Activated T-helper 9 cell treated with anti-CD3 and anti-CD28 coated beads, Interleukin-2, amount 50 U/mL, for 16 hours (primary cell): ENCODE data around the gene BRSK1.
A peak's percentile ranks its signal among the peaks of the same experiment; 100 is the strongest.
"Not testable (repeated sequence)": the region's sequence is repeated elsewhere in the genome, so short reads cannot be mapped to it uniquely, and the experiment has no call there.

Source experiments
- DNase-seq: peaks from one replicate; pipeline ENCODE4 v3.0.0-alpha.2; 2020; ENCODE audit warnings: low read depth

Gene BRSK1

GRCh38 chr19:55329791-55330190, 46.0 kb downstream of the BRSK1 start:
- not testable (repeated sequence) for DNase-seq

GRCh38 chr19:55333870-55334269, 50.1 kb downstream of the BRSK1 start:
- no peak for DNase-seq

DNA sequence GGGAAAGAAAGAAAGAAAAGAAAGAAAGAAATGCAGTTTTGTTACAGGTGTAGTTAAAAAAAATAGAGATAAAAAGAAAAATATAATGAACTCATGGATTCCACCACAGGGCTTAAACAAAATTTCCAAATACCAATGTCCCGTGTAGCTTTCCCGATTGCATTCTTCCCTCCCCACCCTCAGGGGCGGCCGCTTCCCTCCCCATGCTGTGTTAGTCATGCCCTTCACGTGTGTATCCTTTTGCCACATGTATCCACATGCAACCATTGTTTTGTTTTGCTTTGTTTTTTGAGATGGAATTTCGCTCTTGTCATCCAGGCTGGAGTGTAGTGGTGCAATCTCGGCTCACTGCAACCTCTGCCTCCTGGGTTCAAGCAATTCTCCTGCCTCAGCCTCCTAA, 52.3 kb downstream of the BRSK1 start:
- no peak for DNase-seq

DNA sequence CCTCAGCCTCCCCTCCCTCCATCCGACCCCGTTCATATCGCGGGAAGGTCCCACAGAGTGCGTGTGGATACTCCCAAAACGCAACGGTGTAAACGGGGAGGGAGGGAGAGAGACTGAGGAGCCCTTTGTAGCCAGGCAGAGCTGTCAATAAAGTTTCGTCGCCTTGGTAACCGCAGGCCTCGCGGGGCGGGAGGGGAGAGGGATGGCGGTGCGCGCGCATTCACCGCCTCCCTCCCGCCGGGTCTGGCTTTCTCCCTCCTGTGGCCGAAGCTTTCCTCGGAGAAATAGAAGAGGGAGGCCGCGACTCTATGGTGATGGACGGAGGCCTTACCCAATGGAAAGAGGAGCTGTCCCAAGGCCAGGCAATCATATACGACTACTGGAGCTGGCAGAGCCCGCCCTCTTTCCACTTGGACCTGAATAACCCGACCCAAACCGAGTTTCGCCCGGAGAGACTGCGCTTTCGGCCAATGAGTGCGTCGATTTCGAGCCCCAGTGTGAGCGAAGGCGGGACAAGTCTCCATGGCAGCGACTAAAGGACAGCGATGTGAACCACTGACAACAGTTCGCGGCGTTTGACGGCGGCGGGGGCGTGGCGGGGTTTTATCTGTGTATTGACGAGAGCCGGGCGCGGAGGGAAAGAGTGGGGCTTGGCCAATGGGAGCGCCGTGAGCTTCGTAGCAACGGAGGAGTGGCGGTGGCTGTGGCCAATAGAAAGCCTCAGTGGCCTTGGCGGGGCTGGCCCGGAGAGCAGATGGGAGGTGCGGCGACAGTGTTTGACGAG, 55.5 kb downstream of the BRSK1 start, which contains the start of gene KMT5C:
TSS of gene KMT5C (plus strand) at position 772 of the 784 bp plus-strand sequence. CDS start 2,061 bp downstream, outside the sequence.
- DNase-seq, result peak; percentile 100

DNA sequence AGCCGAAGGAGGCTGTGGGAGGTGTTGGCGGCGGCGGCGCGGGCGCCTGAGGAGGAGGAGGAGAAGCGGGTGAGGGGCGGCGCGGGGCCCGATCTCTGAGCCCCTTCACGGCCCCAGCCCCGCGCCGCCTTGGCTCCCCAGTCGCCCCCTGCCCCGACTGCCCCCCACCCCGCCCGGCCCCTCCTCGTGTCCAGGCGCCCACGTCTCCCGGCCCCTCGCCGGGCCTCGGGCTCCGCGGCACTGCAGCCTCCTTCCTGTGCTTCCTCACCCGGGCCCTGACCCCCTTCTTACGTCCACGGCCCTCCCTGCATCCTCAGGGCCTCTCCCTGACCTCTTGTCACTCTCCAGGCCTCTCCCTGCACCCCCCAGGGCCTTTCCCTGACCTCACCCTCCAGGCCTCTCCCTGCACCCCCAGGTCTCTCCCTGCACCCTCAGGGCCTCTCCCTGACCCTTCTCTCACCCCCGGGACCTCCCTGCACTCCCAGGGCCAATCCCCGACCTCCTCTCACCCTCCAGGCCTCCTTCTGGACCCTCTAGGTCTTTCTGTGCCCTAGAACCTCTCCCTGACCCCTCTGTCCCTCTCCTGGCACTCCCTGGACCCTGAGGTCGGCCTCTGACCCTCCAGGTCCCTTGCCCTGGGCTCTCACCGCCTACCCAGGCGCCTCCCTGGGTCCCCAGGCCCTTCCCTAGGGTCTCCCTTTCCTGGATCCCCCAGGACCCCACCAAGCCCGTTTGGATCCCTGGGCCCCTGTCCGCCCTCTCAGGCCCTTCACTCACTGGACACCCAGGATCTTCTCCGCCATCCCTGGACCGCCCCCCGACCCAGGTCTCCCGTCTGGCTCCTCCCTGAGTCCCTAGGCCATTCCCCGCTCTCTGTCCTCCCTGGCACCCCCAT, 56.3 kb downstream of the BRSK1 start:
- DNase-seq, result no peak

DNA sequence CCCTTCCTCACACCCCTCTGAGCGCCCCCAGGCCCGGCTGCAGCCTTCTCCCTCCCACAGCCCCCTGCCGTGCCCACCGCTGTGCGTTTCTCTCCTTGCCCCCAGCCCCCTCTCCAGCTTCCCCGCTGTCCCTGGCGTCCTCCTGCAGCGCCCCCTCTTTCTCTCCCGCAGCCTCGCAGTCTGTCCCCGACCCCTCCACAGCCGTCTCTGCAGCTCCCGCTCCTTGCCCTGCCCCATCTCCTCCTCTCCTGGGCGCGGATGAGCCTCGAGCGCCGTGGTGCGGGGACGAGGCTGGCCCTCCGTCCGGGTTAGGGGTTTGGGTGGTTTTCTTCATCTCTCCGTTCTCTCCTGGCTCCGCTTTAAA, 57.0 kb downstream of the BRSK1 start:
- no peak for DNase-seq

GRCh38 chr19:55341171-55341588, 57.4 kb downstream of the BRSK1 start:
- peak; percentile 38 for DNase-seq

- DNase-seq, result no peak
Observed at GRCh38 chr19:55341595-55342531, 58.1 kb downstream of the BRSK1 start.

- DNase-seq, result no peak
Observed at GRCh38 chr19:55344444-55344843, 60.6 kb downstream of the BRSK1 start.

- no peak for DNase-seq
Observed at GRCh38 chr19:55345101-55345817, 61.5 kb downstream of the BRSK1 start.

DNA sequence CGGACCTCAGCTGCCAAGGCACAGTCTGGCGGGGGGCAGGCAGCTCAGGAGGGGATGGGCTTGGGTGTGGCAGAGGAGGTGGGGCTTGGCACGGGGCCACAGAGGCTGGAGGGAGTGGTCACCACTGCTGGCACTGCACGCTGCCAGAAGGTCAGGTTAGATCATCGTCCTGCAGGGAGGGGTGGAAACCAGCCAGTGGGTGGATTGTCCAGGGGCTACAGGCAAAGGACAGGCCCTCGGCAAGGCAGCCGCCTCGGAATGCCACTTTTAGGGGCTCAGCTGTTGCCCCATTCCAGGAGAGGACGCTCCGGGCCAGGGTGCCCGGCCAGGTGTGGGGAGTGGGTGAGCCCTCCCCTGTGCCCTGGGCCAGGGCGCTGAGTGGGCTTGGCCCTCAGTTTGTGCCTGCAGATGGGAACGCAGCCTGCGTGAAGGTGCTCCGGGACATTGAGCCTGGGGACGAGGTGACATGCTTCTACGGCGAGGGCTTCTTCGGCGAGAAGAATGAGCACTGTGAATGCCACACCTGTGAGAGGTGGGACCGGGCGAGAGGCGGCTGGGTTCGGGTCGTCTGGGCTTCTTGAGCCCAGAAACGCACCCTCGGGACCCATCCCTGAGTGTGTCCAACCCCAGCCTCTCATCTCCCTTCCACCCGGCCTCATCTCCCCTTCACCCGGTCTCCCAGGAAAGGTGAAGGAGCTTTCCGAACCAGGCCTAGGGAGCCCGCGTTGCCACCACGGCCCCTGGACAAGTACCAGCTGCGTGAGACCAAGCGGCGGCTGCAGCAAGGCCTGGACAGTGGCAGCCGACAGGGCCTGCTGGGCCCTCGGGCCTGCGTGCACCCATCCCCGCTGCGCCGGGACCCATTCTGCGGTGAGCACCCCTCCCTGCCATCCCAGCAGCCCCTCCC, 62.3 kb downstream of the BRSK1 start:
- DNase-seq, result no peak

- DNase-seq, result no peak
Observed at GRCh38 chr19:55346725-55347441, 63.1 kb downstream of the BRSK1 start.

DNA sequence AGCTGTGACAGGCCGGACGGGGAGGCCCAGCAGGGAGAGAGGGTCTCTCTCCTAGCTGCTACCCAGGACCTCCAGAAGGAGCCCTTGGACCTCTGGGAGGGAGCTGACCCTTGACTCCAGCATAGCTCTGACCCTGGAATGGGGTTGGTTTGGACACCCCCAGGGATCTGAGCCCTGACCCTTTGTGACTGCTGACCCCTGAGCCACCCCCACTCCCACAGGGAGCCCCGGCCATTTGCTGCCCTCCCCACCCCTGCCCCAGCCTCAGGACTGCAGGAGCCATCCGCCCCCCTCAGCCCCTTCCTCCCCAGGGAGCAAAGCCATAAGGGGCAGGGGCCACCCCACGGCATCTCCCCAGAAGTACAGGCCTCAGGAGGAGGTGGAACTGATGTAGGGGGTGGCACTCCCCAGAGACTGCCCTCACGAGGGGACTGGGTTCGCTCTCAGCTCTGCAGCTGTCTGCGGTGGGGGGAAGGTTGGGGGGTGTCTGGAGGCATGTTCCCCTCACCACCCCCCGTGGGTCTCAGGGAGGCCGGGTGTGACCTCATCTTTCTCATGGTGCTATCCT, 63.7 kb downstream of the BRSK1 start:
- DNase-seq, result no peak

- DNase-seq, result no peak
Observed at GRCh38 chr19:55348317-55349034, 64.7 kb downstream of the BRSK1 start.

DNA sequence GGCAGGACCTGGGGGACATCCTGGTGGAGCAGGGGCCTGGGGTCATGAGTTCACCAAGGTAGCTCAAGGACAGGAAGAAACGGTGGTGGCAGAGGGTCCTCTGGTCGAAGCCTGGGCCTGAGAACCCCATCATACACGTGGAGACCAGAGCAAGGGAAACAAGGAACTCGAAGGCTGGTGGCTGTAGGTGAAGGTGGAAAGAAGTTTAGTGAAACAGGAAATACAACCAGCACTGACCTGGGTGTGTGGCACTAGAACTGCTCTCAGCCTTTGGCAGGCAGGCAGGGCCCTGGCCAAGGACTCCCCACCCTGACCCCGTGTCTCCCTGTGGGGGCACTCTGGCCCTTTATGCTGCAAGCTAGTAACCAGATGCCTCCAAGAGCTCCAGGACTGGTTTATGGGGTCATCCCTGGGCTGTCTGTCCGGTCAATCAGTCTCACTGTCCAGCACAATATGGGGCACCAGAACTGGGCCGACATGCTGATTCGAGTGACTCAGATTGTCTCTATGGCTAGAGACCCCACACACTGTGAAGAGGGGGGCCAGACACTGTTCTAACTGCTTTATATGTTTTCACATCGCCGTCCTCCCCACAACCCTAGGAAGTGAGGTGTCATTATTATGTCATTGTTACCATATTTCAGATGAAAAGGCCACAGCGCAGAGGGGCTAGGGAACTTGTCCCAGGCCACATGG, 67.0 kb downstream of the BRSK1 start:
- DNase-seq, result no peak

- DNase-seq, result no peak
Observed at GRCh38 chr19:55352040-55352439, 68.2 kb downstream of the BRSK1 start.

- DNase-seq, result no peak
Observed at GRCh38 chr19:55352549-55353145, 68.8 kb downstream of the BRSK1 start.
